Measurements from ENCODE around the gene FHAD1.

The FHAD1 gene

GRCh38 chr1:15412175-15412800 is 165.3 kb downstream of the FHAD1 start:
- TF ChIP-seq CTCF (IDR thresholded peaks at IDR 0.05; ENCODE audit: low read depth, low read length, missing control alignments): no peak
- no peak for DNase-seq
- in situ Hi-C loops (cut with HindIII; ENCODE audit: low pct_ligation_motif_present, low sequenced_read_pairs): loop anchor here (10.0 kb wide), 1 partner anchor 77 kb away; no protein-coding TSS in a partner anchor
- Histone ChIP-seq H3K36me3 (replicated peaks) (no peaks in the 10 kb centered on the region), H3K4me3 (ENCODE audit: low read depth, low read length) (peak overlapping the region; percentile 81), H3K27ac (no peak overlapping the region), H3K27me3 (replicated peaks) (no peaks in the 10 kb centered on the region)

GRCh38 chr1:15412843-15413242 is 165.8 kb downstream of the FHAD1 start:
- in situ Hi-C loops (cut with HindIII; ENCODE audit: low pct_ligation_motif_present, low sequenced_read_pairs): loop anchor here (10.0 kb wide), 1 partner anchor 78 kb away; no protein-coding TSS in a partner anchor
- H3K4me3 ChIP-seq (ENCODE audit: low read depth, low read length): no peak overlapping the region
- H3K27ac ChIP-seq: no peak overlapping the region
- H3K36me3 ChIP-seq (replicated peaks): no peaks in the 10 kb centered on the region
- no peak for DNase-seq
- H3K27me3 ChIP-seq (replicated peaks): no peaks in the 10 kb centered on the region
- TF ChIP-seq CTCF (IDR thresholded peaks at IDR 0.05; ENCODE audit: low read depth, low read length, missing control alignments): no peak

- in situ Hi-C loops (cut with HindIII; ENCODE audit: low pct_ligation_motif_present, low sequenced_read_pairs): loop anchor here (10.0 kb wide), 1 partner anchor 79 kb away; no protein-coding TSS in a partner anchor
- H3K36me3 ChIP-seq (replicated peaks): no peaks in the 10 kb centered on the region
- H3K4me3 ChIP-seq (ENCODE audit: low read depth, low read length): no peak overlapping the region
- TF ChIP-seq CTCF (IDR thresholded peaks at IDR 0.05; ENCODE audit: low read depth, low read length, missing control alignments): no peak
- no peak overlapping the region for H3K27ac ChIP-seq
- no peak for DNase-seq
- H3K27me3 ChIP-seq (replicated peaks): no peaks in the 10 kb centered on the region
Observed at GRCh38 chr1:15413563-15414444, 166.8 kb downstream of the FHAD1 start.

- DNase-seq: no peak
- no peak for TF ChIP-seq CTCF (IDR thresholded peaks at IDR 0.05; ENCODE audit: low read depth, low read length, missing control alignments)
- Histone ChIP-seq H3K27ac (no peak overlapping the region), H3K27me3 (replicated peaks) (no peaks in the 10 kb centered on the region), H3K36me3 (replicated peaks) (no peaks in the 10 kb centered on the region), H3K4me3 (ENCODE audit: low read depth, low read length) (no peak overlapping the region)
- in situ Hi-C loops (cut with HindIII; ENCODE audit: low pct_ligation_motif_present, low sequenced_read_pairs): loop anchor here (10.0 kb wide), 1 partner anchor 80 kb away; no protein-coding TSS in a partner anchor
Observed at GRCh38 chr1:15414445-15414983, 167.5 kb downstream of the FHAD1 start.

- peak overlapping the region; percentile 12 for H3K4me3 ChIP-seq (ENCODE audit: low read depth, low read length)
- DNase-seq: peak; percentile 62
- no peaks in the 10 kb centered on the region for H3K36me3 ChIP-seq (replicated peaks)
Observed at GRCh38 chr1:15417059-15417934, 170.3 kb downstream of the FHAD1 start.

More at GRCh38 chr1:15417059-15417934, 170.3 kb downstream of the FHAD1 start:
- H3K27ac ChIP-seq: peak overlapping the region; percentile 52
- in situ Hi-C loops (cut with HindIII; ENCODE audit: low pct_ligation_motif_present, low sequenced_read_pairs): loop anchor here (10.0 kb wide), 1 partner anchor 82 kb away; no protein-coding TSS in a partner anchor
- no peaks in the 10 kb centered on the region for H3K27me3 ChIP-seq (replicated peaks)
- no peak for TF ChIP-seq CTCF (IDR thresholded peaks at IDR 0.05; ENCODE audit: low read depth, low read length, missing control alignments)
